SH-SY5Y (cell line): ENCODE measurements around the gene MYNN.

Experiments used
- GATA2 ChIP-seq: IDR thresholded peaks from 2 replicates; pipeline ENCODE4 v1.6.1; 2011; ENCODE audit warnings: mild to moderate bottlenecking, low read depth, low read length
- GATA3 ChIP-seq: IDR thresholded peaks from 2 replicates; pipeline ENCODE4 v1.6.1; 2011; ENCODE audit warnings: low read depth, mild to moderate bottlenecking, low read length, moderate library complexity

The MYNN gene

DNA sequence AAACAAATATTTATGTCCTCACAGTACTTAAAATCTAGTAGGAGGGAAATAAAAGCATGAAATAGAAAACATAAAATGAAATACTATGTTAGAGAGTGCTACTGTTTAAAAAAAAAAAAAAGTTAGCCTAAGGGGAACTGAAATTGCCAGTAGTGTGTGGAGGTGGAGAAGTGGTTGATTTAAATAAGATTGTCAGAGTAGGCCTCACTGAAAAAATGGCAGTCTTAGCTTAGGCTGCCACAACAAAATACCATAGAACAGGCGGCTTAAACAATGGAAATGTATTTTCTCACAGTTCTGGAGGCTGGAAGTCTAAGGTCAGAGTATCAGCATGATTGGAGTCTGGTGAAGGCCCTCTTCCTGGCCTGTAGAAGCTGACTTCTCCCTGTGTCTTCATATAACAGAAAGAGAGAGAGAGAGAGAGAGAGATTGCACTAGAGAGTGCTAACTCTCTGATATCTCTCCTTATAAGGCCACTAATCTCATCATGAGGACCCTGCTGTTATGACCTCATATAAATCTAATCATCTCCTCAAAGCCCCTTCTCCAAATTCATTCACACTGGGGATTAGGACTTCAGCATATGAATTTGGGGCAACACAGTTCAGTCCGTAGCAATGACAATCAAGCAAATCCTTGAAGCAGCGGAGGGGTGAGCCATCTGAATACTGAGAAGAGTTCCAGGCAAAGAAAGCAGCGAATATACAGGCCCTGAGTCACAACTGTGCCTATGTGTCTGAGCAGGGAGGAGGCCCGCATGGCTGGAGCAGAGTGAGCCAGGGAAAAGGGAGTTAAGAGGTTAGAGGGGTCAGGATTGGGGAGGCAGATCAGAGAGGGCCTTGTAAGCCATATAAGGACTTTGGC is 63.1 kb downstream of the MYNN start:
- no peak for TF ChIP-seq GATA3
- TF ChIP-seq GATA2: no peak

DNA sequence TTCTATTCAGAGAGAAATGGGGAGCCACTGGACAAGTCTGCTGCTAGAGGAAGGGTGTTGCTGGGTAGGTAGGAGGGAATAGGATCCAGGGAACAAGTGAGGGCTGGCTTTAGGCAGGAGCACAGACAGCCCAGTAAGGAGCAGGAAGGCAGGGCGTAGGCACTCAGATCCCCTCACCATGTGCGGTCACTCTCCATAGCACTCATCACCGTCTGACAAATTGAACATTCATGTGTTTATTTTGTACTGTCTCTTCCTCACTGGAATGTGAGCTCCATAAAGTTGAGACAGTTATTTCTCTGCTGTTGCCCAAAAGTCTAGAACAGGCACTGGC is 63.7 kb downstream of the MYNN start:
- TF ChIP-seq GATA2: no peak
- no peak for TF ChIP-seq GATA3

DNA sequence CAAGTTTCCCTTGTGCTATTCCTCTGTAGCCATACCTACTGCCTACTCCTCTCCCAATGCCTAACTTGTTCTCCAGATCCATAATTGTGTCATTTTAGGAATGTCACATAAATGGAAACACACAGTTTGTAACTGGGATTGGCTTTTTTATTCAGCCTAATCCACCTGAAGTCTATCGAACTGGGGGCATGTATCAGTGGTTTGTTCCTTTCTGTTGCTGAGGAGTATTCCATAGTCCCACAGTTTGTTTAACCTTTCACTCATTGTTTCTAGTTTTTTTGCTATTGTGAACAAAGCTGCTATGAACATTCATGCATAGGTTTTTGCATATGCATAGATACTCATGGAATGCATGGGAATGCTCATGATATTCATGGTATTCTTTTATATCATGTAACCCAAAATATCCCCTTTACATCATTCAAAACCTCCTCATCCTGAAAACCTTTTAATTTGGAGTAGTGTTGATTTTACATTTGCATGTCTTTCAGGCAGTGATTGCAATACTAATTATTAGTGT is 65.4 kb downstream of the MYNN start:
- TF ChIP-seq GATA3: no peak
- TF ChIP-seq GATA2: no peak
